Liver (tissue), 9 donors: Measurements from ENCODE around the gene TACR2. TPM values are rescaled to one million over a fixed set of nuclear protein-coding genes. Genes with fewer than 3 reads are reported as not detected.

Source experiments
- DNase-seq: peaks from one replicate; pipeline ENCODE4 v3.0.0-alpha.2; 2017; ENCODE audit warnings: low spot score
- H3K27ac ChIP-seq, 2 donors: one replicate each; pipeline ENCODE4 v1.7.0; 2013; ENCODE audit warnings: inconsistent platforms in 2 of 2, low read length in 2 of 2, control low read depth in 1 of 2, low read depth in 1 of 2, mild to moderate bottlenecking in 1 of 2
- H3K27me3 ChIP-seq, 4 donors: one replicate each; pipeline versions ENCODE4 v1.6.1 to v1.7.0; 2013; ENCODE audit warnings: low read length in 3 of 4, inconsistent platforms in 1 of 4, mild to moderate bottlenecking in 1 of 4, moderate library complexity in 1 of 4; ENCODE audit not compliant: control insufficient read depth in 4 of 4, insufficient read depth in 4 of 4
- H3K36me3 ChIP-seq, 4 donors: one replicate each; pipeline versions ENCODE4 v1.6.1 to v1.7.0; 2013; ENCODE audit warnings: low read length in 3 of 4, mild to moderate bottlenecking in 3 of 4, low read depth in 1 of 4, moderate library complexity in 1 of 4; ENCODE audit not compliant: control insufficient read depth in 4 of 4, insufficient read depth in 3 of 4
- H3K4me1 ChIP-seq, 4 donors: one replicate each; pipeline versions ENCODE4 v1.6.1 to v1.7.0; 2013; ENCODE audit warnings: low read length in 3 of 4, mild to moderate bottlenecking in 3 of 4, moderate library complexity in 1 of 4; ENCODE audit not compliant: control insufficient read depth in 4 of 4, insufficient read depth in 4 of 4
- H3K4me3 ChIP-seq, 3 donors: one replicate each; pipeline versions ENCODE4 v1.6.1 to v1.7.0; 2013; ENCODE audit warnings: low read length in 3 of 3, control low read depth in 1 of 3, low read depth in 1 of 3, mild to moderate bottlenecking in 1 of 3
- H3K9ac ChIP-seq, 2 donors: one replicate each; pipeline ENCODE4 v1.7.0; 2013; ENCODE audit warnings: low read length in 2 of 2, mild to moderate bottlenecking in 2 of 2, moderate library complexity in 2 of 2, control low read depth in 1 of 2, low read depth in 1 of 2
- H3K9me3 ChIP-seq, 4 donors: one replicate each; pipeline versions ENCODE4 v1.6.1 to v1.7.0; 2013; ENCODE audit warnings: low read length in 3 of 4; ENCODE audit not compliant: control insufficient read depth in 4 of 4
- EGR1 ChIP-seq, 2 donors: IDR thresholded peaks; 2 replicates each; pipeline ENCODE4 v1.6.1; 2016 to 2018; ENCODE audit warnings: antibody characterized with exemption in 2 of 2, low read depth in 2 of 2
- HNF4A ChIP-seq, 2 donors: conservative IDR thresholded peaks; 2 replicates each; pipeline ENCODE4 v1.6.1; 2016; ENCODE audit warnings: antibody characterized with exemption in 2 of 2, mild to moderate bottlenecking in 2 of 2
- JUND ChIP-seq, 2 donors: IDR thresholded peaks; 2 replicates each; pipeline ENCODE4 v1.6.1; 2016; ENCODE audit warnings: antibody characterized with exemption in 2 of 2
- NR2F2 ChIP-seq: IDR thresholded peaks from 2 replicates; pipeline ENCODE4 v1.6.1; 2016; ENCODE audit warnings: antibody characterized with exemption
- RAD21 ChIP-seq, 2 donors: IDR thresholded peaks; 2 replicates each; pipeline ENCODE4 v1.6.1; 2016; ENCODE audit warnings: antibody characterized with exemption in 2 of 2, mild to moderate bottlenecking in 2 of 2
- RXRA ChIP-seq, 2 donors: IDR thresholded peaks; 2 replicates each; pipeline ENCODE4 v1.6.1; 2017 to 2018; ENCODE audit warnings: antibody characterized with exemption in 2 of 2, mild to moderate bottlenecking in 1 of 2
- SP1 ChIP-seq: IDR thresholded peaks from 2 replicates; pipeline ENCODE4 v1.6.1; 2018; ENCODE audit warnings: antibody characterized with exemption, mild to moderate bottlenecking
- YY1 ChIP-seq: IDR thresholded peaks from 2 replicates; pipeline ENCODE4 v1.6.1; 2016; ENCODE audit warnings: antibody characterized with exemption, mild to moderate bottlenecking
- WGBS: extraction: QIAGEN DNeasy Blood & Tissue Kit; methylation state at CpG from one replicate; pipeline ENCODE4 v1.1.7; 2013; 5-methylcytosine and 5-hydroxymethylcytosine counted together
- polyA plus RNA-seq, 2 donors: library from polyadenylated mRNA; stranded (reverse) in 1 of 2; unstranded in 1 of 2; fragments of 200-250 nt in 1 of 2; fragments of >200 nt in 1 of 2; fragmentation: Nextera tagmentation in 1 of 2; extraction: Ambion mirVana in 1 of 2; gene quantifications; one replicate each; pipeline versions ENCODE4 v1.2.1 to v1.2.3, GENCODE V29; 2013 to 2015
- total RNA-seq, 2 donors: library from RNA; depleted of rRNA; stranded (reverse); fragments of >200 nt; gene quantifications; one replicate each; pipeline ENCODE4 v1.2.3, GENCODE V29; 2014
- TF ChIP-seq, protein P1 (sequence below): IDR thresholded peaks from 2 replicates; pipeline ENCODE4 v1.6.1; 2016; ENCODE audit warnings: antibody characterized with exemption, mild to moderate bottlenecking
- TF ChIP-seq, protein P2 (sequence below): IDR thresholded peaks from 2 replicates; pipeline ENCODE4 v1.6.1; 2016; ENCODE audit warnings: antibody characterized with exemption
- donor health status: healthy.
- donor health status: healthy.
- donor health status: healthy.
- donor health status: healthy.
- donor health status: healthy.

The TACR2 gene
- total and polyA plus RNA-seq, 4 donors = 0.08 to 0.18 (median 0.12) TPM; not detected in 1

DNA sequence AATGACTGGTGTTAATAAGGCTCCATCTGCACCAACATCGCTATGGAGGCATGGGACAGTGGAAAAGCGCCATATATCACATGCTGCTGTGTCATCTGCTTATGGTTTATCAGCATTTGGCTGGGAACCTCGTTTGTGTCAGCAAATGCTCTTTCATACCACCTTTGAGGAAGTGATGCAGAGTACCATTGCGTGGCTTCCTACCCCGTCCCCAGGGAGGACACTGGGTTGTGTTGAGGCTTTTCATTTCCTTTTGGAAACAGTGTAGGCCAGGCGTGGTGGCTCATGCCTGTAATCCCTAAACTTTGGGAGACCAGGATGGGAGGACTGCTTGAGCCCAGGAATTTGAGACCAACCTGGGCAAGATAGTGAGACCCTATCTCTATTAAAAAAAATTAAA lies 6.8 kb downstream of the TACR2 start:
- DNase-seq = no peak
- 68% methylated on average over 6 of the region's 6 CpGs for WGBS
- Histone ChIP-seq H3K27me3 (no peaks in the 10 kb centered on the region), H3K27ac (no peak overlapping the region), H3K4me3 (no peak overlapping the region), H3K4me1 (peaks cover 0 to 4% (median 2%) of the 10 kb centered on the region in 4 donors), H3K9ac (no peak overlapping the region), H3K36me3 (no peaks in the 10 kb centered on the region), H3K9me3 (no peaks in the 10 kb centered on the region)
- no peak for TF ChIP-seq SP1
- no peak for TF ChIP-seq NR2F2
- no peak for TF ChIP-seq YY1
- TF ChIP-seq, protein P1, sequence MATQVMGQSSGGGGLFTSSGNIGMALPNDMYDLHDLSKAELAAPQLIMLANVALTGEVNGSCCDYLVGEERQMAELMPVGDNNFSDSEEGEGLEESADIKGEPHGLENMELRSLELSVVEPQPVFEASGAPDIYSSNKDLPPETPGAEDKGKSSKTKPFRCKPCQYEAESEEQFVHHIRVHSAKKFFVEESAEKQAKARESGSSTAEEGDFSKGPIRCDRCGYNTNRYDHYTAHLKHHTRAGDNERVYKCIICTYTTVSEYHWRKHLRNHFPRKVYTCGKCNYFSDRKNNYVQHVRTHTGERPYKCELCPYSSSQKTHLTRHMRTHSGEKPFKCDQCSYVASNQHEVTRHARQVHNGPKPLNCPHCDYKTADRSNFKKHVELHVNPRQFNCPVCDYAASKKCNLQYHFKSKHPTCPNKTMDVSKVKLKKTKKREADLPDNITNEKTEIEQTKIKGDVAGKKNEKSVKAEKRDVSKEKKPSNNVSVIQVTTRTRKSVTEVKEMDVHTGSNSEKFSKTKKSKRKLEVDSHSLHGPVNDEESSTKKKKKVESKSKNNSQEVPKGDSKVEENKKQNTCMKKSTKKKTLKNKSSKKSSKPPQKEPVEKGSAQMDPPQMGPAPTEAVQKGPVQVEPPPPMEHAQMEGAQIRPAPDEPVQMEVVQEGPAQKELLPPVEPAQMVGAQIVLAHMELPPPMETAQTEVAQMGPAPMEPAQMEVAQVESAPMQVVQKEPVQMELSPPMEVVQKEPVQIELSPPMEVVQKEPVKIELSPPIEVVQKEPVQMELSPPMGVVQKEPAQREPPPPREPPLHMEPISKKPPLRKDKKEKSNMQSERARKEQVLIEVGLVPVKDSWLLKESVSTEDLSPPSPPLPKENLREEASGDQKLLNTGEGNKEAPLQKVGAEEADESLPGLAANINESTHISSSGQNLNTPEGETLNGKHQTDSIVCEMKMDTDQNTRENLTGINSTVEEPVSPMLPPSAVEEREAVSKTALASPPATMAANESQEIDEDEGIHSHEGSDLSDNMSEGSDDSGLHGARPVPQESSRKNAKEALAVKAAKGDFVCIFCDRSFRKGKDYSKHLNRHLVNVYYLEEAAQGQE = no peak
- TF ChIP-seq, protein P2, sequence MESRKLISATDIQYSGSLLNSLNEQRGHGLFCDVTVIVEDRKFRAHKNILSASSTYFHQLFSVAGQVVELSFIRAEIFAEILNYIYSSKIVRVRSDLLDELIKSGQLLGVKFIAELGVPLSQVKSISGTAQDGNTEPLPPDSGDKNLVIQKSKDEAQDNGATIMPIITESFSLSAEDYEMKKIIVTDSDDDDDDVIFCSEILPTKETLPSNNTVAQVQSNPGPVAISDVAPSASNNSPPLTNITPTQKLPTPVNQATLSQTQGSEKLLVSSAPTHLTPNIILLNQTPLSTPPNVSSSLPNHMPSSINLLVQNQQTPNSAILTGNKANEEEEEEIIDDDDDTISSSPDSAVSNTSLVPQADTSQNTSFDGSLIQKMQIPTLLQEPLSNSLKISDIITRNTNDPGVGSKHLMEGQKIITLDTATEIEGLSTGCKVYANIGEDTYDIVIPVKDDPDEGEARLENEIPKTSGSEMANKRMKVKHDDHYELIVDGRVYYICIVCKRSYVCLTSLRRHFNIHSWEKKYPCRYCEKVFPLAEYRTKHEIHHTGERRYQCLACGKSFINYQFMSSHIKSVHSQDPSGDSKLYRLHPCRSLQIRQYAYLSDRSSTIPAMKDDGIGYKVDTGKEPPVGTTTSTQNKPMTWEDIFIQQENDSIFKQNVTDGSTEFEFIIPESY = no peak
- no peak for TF ChIP-seq RXRA (IDR thresholded peaks at IDR 0.05)
- no peak for TF ChIP-seq EGR1 (IDR thresholded peaks at IDR 0.05; ENCODE audit: low read depth in 2 of 2)
- no peak for TF ChIP-seq RAD21 (IDR thresholded peaks at IDR 0.05)
- no peak for TF ChIP-seq JUND (IDR thresholded peaks at IDR 0.05)
- no peak for TF ChIP-seq HNF4A (conservative IDR thresholded peaks at IDR 0.05)

DNA sequence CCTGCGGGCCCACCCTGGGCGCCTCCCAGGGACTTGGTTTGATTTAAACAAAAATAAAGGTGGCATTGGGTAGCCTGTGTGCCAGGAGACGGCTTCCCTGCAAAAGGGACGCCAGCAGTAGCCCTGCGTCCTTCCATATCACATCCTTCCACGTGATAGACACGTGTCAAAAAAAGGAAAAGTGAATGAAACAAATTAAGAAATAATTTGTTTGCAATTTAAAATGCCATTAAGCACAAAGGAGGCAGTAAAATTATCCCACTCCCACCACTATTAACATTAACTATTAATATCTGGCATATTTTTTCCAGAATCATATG lies 7.6 kb downstream of the TACR2 start:
- 32% methylated on average over 7 of the region's 7 CpGs for WGBS
- Histone ChIP-seq H3K9me3 (no peaks in the 10 kb centered on the region), H3K4me1 (peaks cover 0 to 4% (median 2%) of the 10 kb centered on the region in 4 donors), H3K27me3 (no peaks in the 10 kb centered on the region), H3K9ac (peak overlapping the region in 1 of 2 donors; percentile 9), H3K36me3 (no peaks in the 10 kb centered on the region), H3K27ac (peak overlapping the region; percentile 68 to 86), H3K4me3 (peak overlapping the region in 2 of 3 donors; percentile 40 to 54)
- TF ChIP-seq JUND (IDR thresholded peaks at IDR 0.05) (no peak), SP1 (no peak), YY1 (no peak)
- TF ChIP-seq, protein P2 = no peak
- DNase-seq = no peak
